HCT116 (cell line): ENCODE results near the gene RASIP1. TPM values are rescaled to one million over a fixed set of nuclear protein-coding genes. Genes with fewer than 3 reads are reported as not detected.
A peak's percentile ranks its signal among the peaks of the same experiment; 100 is the strongest.
"Not testable (repeated sequence)": the region's sequence is repeated elsewhere in the genome, so short reads cannot be mapped to it uniquely, and the experiment has no call there.

Source experiments
- ATAC-seq: fragments of 200-7000 bp; cut with Tn5 transposase; 2 replicates; pipeline ENCODE4 v1.9.1; 2020; ENCODE audit warnings: mild to moderate bottlenecking, moderate library complexity
- Bru-seq: library from RNA; stranded (reverse); fragments of 400-500 nt; gene quantifications from one replicate; lab custom pipeline; 2021; lab: Mats Ljungman, UMichigan
- BruChase-seq, 2 experiments: library from RNA; stranded (reverse); fragments of 400-500 nt; gene quantifications; one replicate each; lab custom pipeline; 2021; lab: Mats Ljungman, UMichigan
- BruUV-seq: library from RNA; stranded (reverse); fragments of 400-500 nt; replicated peaks from 2 replicates; lab custom pipeline; 2021; lab: Mats Ljungman, UMichigan
- CTCF ChIA-PET: fragments of 300-600 bp; sonication (Branson Sonifier 250); formaldehyde crosslinking; loops from one replicate; lab custom pipeline; 2021; ENCODE audit warnings: antibody characterized with exemption; lab: Charles Lee
- POLR2A ChIA-PET: fragments of 300-600, 350-600 bp; sonication (Branson Sonifier 250); formaldehyde crosslinking; loops from one replicate; lab custom pipeline; 2021; ENCODE audit warnings: antibody characterized with exemption; lab: Charles Lee
- RAD21 ChIA-PET, 2 experiments: fragments of 300-600 bp; sonication (Branson Sonifier 250); formaldehyde crosslinking; loops; one replicate each; lab custom pipeline; 2023; ENCODE audit warnings: low total read pairs in 2 of 2; ENCODE audit not compliant: uncharacterized antibody in 2 of 2, unreplicated experiment in 2 of 2, low non-redundant PET in 1 of 2; lab: Charles Lee
- DNase-seq: peaks from one replicate; pipeline ENCODE4 v3.0.0-alpha.2; 2010; ENCODE audit warnings: low read depth, low spot score
- H2AFZ ChIP-seq: fragments of 200-600 bp; shearing (Covaris generic), sonication (generic); 2 replicates; pipeline ENCODE4 v1.6.1; 2017; ENCODE audit warnings: low read depth, mixed run types, mixed read lengths, antibody characterized with exemption, low read length; ENCODE audit not compliant: poor library complexity, severe bottlenecking
- H3K27ac ChIP-seq: 2 replicates; pipeline ENCODE4 v1.5.1; 2012; ENCODE audit warnings: low read depth, low read length
- H3K27me3 ChIP-seq: fragments of 200-600 bp; sonication (generic); 2 replicates; pipeline ENCODE4 v1.6.1; 2016; ENCODE audit warnings: mixed run types, low read length, mixed read lengths; ENCODE audit not compliant: insufficient read depth
- H3K36me3 ChIP-seq, 2 experiments: fragments of 200-500 bp in 1 of 2; fragments of 200-600 bp in 1 of 2; sonication (Bioruptor generic) in 1 of 2; sonication (generic) in 1 of 2; 2 replicates each; pipeline versions ENCODE4 v1.5.1 to v1.6.1; 2014 to 2016; ENCODE audit warnings: low read length in 2 of 2, inconsistent platforms in 1 of 2, mixed read lengths in 1 of 2, mixed run types in 1 of 2; ENCODE audit not compliant: insufficient read depth in 2 of 2, control insufficient read depth in 1 of 2
- H3K4me1 ChIP-seq, 2 experiments: fragments of 200-600 bp in 1 of 2; sonication (generic) in 1 of 2; 2 replicates each; pipeline versions ENCODE4 v1.5.1 to v1.6.1; 2012 to 2017; ENCODE audit warnings: low read length in 2 of 2, inconsistent platforms in 1 of 2, mild to moderate bottlenecking in 1 of 2, mixed read lengths in 1 of 2, mixed run types in 1 of 2, moderate library complexity in 1 of 2; ENCODE audit not compliant: insufficient read depth in 2 of 2, control insufficient read depth in 1 of 2
- H3K4me2 ChIP-seq: fragments of 200-600 bp; sonication (generic); 2 replicates; pipeline ENCODE4 v1.6.1; 2017; ENCODE audit warnings: mixed run types, low read length, mixed read lengths
- H3K4me3 ChIP-seq, 2 experiments: fragments of 200-600 bp in 1 of 2; sonication (generic) in 1 of 2; replicated peaks in 1 of 2; 2 replicates each; pipeline ENCODE4 v1.5.1; 2011 to 2016; ENCODE audit warnings: low read length in 2 of 2, control low read depth in 1 of 2, low read depth in 1 of 2, mild to moderate bottlenecking in 1 of 2, mixed read lengths in 1 of 2, mixed run types in 1 of 2
- H3K79me2 ChIP-seq: fragments of 200-600 bp; sonication (generic); 2 replicates; pipeline ENCODE4 v1.6.1; 2017; ENCODE audit warnings: mild to moderate bottlenecking, mixed run types, low read length, moderate library complexity, mixed read lengths; ENCODE audit not compliant: insufficient read depth
- H3K9ac ChIP-seq: fragments of 200-600 bp; sonication (generic); 2 replicates; pipeline ENCODE4 v1.6.1; 2016; ENCODE audit warnings: low read length, mixed read lengths
- H3K9me2 ChIP-seq: fragments of 200-600 bp; sonication (generic), shearing (Covaris generic); 2 replicates; pipeline ENCODE4 v1.6.1; 2017; ENCODE audit warnings: mixed run types, mild to moderate bottlenecking, moderate library complexity; ENCODE audit not compliant: insufficient read depth
- H3K9me3 ChIP-seq, 2 experiments: fragments of 200-500 bp in 1 of 2; fragments of 200-600 bp in 1 of 2; sonication (Bioruptor generic) in 1 of 2; sonication (generic) in 1 of 2; 2 replicates each; pipeline ENCODE4 v1.6.1; 2014 to 2017; ENCODE audit warnings: low read length in 2 of 2, mixed read lengths in 2 of 2, inconsistent platforms in 1 of 2, low read depth in 1 of 2, mild to moderate bottlenecking in 1 of 2, mixed run types in 1 of 2, moderate library complexity in 1 of 2; ENCODE audit not compliant: control insufficient read depth in 1 of 2, insufficient read depth in 1 of 2
- H4K20me1 ChIP-seq: fragments of 200-600 bp; sonication (generic), shearing (Covaris generic); 2 replicates; pipeline ENCODE4 v1.6.1; 2017; ENCODE audit warnings: mixed run types, mild to moderate bottlenecking, moderate library complexity; ENCODE audit not compliant: insufficient read depth
- POLR2A ChIP-seq: IDR thresholded peaks from 2 replicates; pipeline ENCODE4 v1.7.0; 2011; ENCODE audit warnings: borderline replicate concordance; ENCODE audit not compliant: insufficient read depth, insufficient read length; ENCODE audit errors: extremely low read depth
- intact Hi-C: fragments of 100-400 bp; cut with micrococcal nuclease; formaldehyde crosslinking; loops from 2 replicates; pipeline ENCODE4 v1.10.0; 2022
- long read RNA-seq: library from polyadenylated mRNA; unstranded; transcript quantifications from one replicate; pipeline ENCODE4 v2.0.0, GENCODE V29; 2021; ENCODE audit not compliant: unreplicated experiment
- polyA plus RNA-seq: library from polyadenylated mRNA; unstranded; fragments of >200 nt; gene quantifications from 2 replicates; pipeline ENCODE4 v1.2.1, GENCODE V29; 2012; ENCODE audit warnings: missing spikeins
- total RNA-seq: library from RNA; stranded (reverse); gene quantifications from one replicate; pipeline ENCODE4 v1.2.1, GENCODE V29; 2021; ENCODE audit not compliant: unreplicated experiment

RASIP1 gene, protein sequence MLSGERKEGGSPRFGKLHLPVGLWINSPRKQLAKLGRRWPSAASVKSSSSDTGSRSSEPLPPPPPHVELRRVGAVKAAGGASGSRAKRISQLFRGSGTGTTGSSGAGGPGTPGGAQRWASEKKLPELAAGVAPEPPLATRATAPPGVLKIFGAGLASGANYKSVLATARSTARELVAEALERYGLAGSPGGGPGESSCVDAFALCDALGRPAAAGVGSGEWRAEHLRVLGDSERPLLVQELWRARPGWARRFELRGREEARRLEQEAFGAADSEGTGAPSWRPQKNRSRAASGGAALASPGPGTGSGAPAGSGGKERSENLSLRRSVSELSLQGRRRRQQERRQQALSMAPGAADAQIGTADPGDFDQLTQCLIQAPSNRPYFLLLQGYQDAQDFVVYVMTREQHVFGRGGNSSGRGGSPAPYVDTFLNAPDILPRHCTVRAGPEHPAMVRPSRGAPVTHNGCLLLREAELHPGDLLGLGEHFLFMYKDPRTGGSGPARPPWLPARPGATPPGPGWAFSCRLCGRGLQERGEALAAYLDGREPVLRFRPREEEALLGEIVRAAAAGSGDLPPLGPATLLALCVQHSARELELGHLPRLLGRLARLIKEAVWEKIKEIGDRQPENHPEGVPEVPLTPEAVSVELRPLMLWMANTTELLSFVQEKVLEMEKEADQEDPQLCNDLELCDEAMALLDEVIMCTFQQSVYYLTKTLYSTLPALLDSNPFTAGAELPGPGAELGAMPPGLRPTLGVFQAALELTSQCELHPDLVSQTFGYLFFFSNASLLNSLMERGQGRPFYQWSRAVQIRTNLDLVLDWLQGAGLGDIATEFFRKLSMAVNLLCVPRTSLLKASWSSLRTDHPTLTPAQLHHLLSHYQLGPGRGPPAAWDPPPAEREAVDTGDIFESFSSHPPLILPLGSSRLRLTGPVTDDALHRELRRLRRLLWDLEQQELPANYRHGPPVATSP
- 1.9 TPM for total RNA-seq
- polyA plus RNA-seq: 1.8 and 1.9 TPM in 2 replicates
- percentile 34 among the genes with signal in this experiment for Bru-seq, nascent RNA
- percentile 51 among the genes with signal in this experiment for BruChase-seq, experiment 1, labeled RNA remaining after a 6-hour chase
- percentile 38 among the genes with signal in this experiment for BruChase-seq, experiment 2, labeled RNA remaining after a 2-hour chase
- long read RNA-seq, partial matches to known transcripts: 4 of 9 reads
- long read RNA-seq, other reads (novel, unspliced or antisense): 5 of 9 reads

GRCh38 chr19:48740164-48740972 lies at the start of gene RASIP1:
TSS of gene RASIP1 (minus strand) at chr19:48740610. CDS start at chr19:48740282, 328 bp downstream.
- peaks cover 25 to 40% of the 10 kb centered on the region in 2 experiments for H3K4me1 ChIP-seq
- intact Hi-C loops: no loop called here
- no peak within 1 kb of the TSS for H3K4me3 ChIP-seq
- no peaks in the 10 kb centered on the region for H3K9me3 ChIP-seq
- H3K9me2 ChIP-seq: no peaks in the 10 kb centered on the region
- ChIA-PET RAD21 (interaction anchor here in 1 of 2 experiments (1.2 kb wide), 1 partner anchor 94 kb away, joined by 3 read pairs; the partner anchor contains the start of gene CA11), POLR2A (no interaction called here), CTCF (no interaction called here)
- no peak within 1 kb of the TSS for H3K9ac ChIP-seq
- no peaks in the 10 kb centered on the region for H4K20me1 ChIP-seq
- no TSS peak for BruUV-seq
- H3K27me3 ChIP-seq: no peaks in the 10 kb centered on the region
- DNase-seq (no peak), ATAC-seq (no peak)
- H3K79me2 ChIP-seq: no peaks in the 10 kb centered on the region
- H3K4me2 ChIP-seq: peak within 1 kb of the TSS; percentile 42
- H2AFZ ChIP-seq: no peak within 1 kb of the TSS
- TF ChIP-seq POLR2A: no peak
- peak within 1 kb of the TSS; percentile 51; the same call in 1 of the 2 replicates for H3K27ac ChIP-seq
- no peaks in the 10 kb centered on the region for H3K36me3 ChIP-seq

DNA sequence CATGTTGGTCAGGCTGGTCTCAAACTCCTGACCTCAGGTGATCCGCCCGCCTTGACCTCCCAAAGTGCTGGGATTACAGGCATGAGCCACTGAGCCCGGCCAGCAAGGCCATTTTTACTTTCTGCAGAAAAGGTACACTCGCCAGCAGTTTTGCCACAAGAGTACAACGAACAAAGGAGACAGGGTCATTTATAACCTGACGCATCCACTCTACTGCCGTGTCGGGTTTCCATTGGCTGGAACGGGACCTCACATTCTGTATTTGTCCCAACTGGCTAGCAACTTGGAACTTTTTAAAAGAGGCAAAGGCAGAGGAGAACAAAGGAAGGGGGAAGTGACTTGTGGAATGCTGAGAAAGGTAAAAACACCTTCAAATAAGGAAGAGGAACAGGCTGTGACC lies 46.9 kb upstream of the RASIP1 start:
- H3K4me2 ChIP-seq, H3K9me3 ChIP-seq, H4K20me1 ChIP-seq, BruUV-seq, H3K36me3 ChIP-seq, ATAC-seq, H3K79me2 ChIP-seq, H3K4me3 ChIP-seq, H3K4me1 ChIP-seq, DNase-seq, H3K9me2 ChIP-seq, H3K27ac ChIP-seq, H3K27me3 ChIP-seq, intact Hi-C loops, H3K9ac ChIP-seq: not testable (repeated sequence)
- ChIA-PET RAD21 (interaction anchor here in 1 of 2 experiments (1.6 kb wide), 1 partner anchor 41 kb away, joined by 5 read pairs; no protein-coding TSS in a partner anchor), CTCF (interaction anchor here (0.9 to 4.2 kb wide), 9 partner anchors 17 to 205 kb away, joined by 3 to 49 read pairs (median 3); partner anchors contain the start of gene CA11), POLR2A (interaction anchor here (1.0 kb wide), 1 partner anchor 142 kb away, joined by 4 read pairs; no protein-coding TSS in a partner anchor)
- H2AFZ ChIP-seq: peak overlapping the region; percentile 88

DNA sequence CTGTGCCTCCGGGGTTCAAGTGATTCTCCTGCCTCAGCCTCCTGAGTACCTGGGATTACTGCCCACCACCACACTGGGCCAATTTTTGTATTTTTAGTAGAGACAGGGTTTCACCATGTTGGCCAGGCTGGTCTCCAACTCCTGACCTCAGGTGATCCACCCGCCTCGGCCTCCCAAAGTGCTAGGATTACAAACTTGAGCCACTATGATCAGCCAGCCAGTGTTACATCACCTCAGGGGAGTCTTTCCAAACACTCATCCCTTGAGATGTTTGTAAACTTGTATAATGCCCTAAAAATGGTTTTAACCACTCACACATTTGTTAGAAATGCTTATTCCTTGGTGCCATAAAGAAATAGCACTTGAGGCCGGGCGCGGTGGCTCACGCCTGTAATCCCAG lies 46.0 kb upstream of the RASIP1 start:
- RAD21 ChIA-PET, H3K4me2 ChIP-seq, H3K9me3 ChIP-seq, CTCF ChIA-PET, intact Hi-C loops, POLR2A ChIA-PET, H2AFZ ChIP-seq, H3K9me2 ChIP-seq, BruUV-seq, DNase-seq, H3K27ac ChIP-seq, H3K4me3 ChIP-seq, H4K20me1 ChIP-seq, H3K36me3 ChIP-seq, H3K79me2 ChIP-seq, H3K9ac ChIP-seq, ATAC-seq, H3K27me3 ChIP-seq: not testable (repeated sequence)
- peaks cover 6 to 19% of the 10 kb centered on the region in 2 experiments; a peak in 3 of 4 replicates for H3K4me1 ChIP-seq
